ENCODE data around the gene CHST15. TPM values are rescaled to one million over a fixed set of nuclear protein-coding genes. Genes with fewer than 3 reads are reported as not detected.

The CHST15 gene
- total and polyA plus RNA-seq, 2 of the 13 experiments (the other 11 are each of a cell fraction or from before 2014, with no cell fraction given): 1.4 to 94.7 TPM

- TF ChIP-seq KIAA2018 (CRISPR knock-in tag; IDR thresholded peaks at IDR 0.05; ENCODE audit: borderline replicate concordance) (no peak), PCBP2 (optimal IDR thresholded peaks at IDR 0.05; ENCODE audit: low read depth, low read length, poor library complexity, severe bottlenecking) (no peak), MAFK (conservative IDR thresholded peaks at IDR 0.05 in 1 of 2, IDR thresholded peaks at IDR 0.05 in 1 of 2; ENCODE audit: low read length in 2 of 2) (no peak), ARNT (IDR thresholded peaks at IDR 0.05) (no peak), ZSCAN31 (CRISPR knock-in tag; IDR thresholded peaks at IDR 0.05; ENCODE audit: low read depth) (no peak), ZNF550 (CRISPR knock-in tag; IDR thresholded peaks at IDR 0.05; ENCODE audit: borderline replicate concordance) (no peak), DBP (CRISPR knock-in tag; IDR thresholded peaks at IDR 0.05; ENCODE audit: not compliant biosample characterization) (no peak), ZNF383 (CRISPR knock-in tag; IDR thresholded peaks at IDR 0.05; ENCODE audit: borderline replicate concordance) (no peak), SOX13 (IDR thresholded peaks at IDR 0.05) (peak; percentile 40; the same call in 1 of the 2 replicates), SOX13 (CRISPR knock-in tag; conservative IDR thresholded peaks at IDR 0.05 in 1 of 2, IDR thresholded peaks at IDR 0.05 in 1 of 2) (peak in 1 of 2 experiments; percentile 53; a peak in 1 of 4 replicates), KLF6 (CRISPR knock-in tag; IDR thresholded peaks at IDR 0.05) (no peak), ZFAT (CRISPR knock-in tag; conservative IDR thresholded peaks at IDR 0.05) (no peak), ISX (CRISPR knock-in tag; conservative IDR thresholded peaks at IDR 0.05) (no peak), U2AF1 (optimal IDR thresholded peaks at IDR 0.05; ENCODE audit: low read depth, low read length) (no peak), KDM4B (CRISPR knock-in tag; IDR thresholded peaks at IDR 0.05) (no peak), TCF7 (IDR thresholded peaks at IDR 0.05; ENCODE audit: low read depth) (peak; percentile 95), ZNF12 (CRISPR knock-in tag; IDR thresholded peaks at IDR 0.05) (no peak), ZNF296 (CRISPR knock-in tag; conservative IDR thresholded peaks at IDR 0.05) (no peak), BHLHE40 (IDR thresholded peaks at IDR 0.05; ENCODE audit: low read length) (peak; percentile 57), NR1H2 (CRISPR knock-in tag; IDR thresholded peaks at IDR 0.05; ENCODE audit: borderline replicate concordance, low read depth) (no peak), MXI1 (IDR thresholded peaks at IDR 0.05; ENCODE audit: borderline replicate concordance, low read depth, low read length) (peak; percentile 50; the same call in 1 of the 3 replicates), RCOR2 (CRISPR knock-in tag; IDR thresholded peaks at IDR 0.05) (no peak)
These were observed at the start of gene CHST15 (continued) for GRCh38 chr10:124092860-124093773.

Measured in HepG2 (cell line).